ENCODE data around the gene SCGB1C1. TPM values are rescaled to one million over a fixed set of nuclear protein-coding genes. Genes with fewer than 3 reads are reported as not detected.

Gene SCGB1C1
- total and polyA plus RNA-seq, 10 of the 15 experiments (the other 5 are each of a cell fraction or from before 2014, with no cell fraction given): not detected

DNA sequence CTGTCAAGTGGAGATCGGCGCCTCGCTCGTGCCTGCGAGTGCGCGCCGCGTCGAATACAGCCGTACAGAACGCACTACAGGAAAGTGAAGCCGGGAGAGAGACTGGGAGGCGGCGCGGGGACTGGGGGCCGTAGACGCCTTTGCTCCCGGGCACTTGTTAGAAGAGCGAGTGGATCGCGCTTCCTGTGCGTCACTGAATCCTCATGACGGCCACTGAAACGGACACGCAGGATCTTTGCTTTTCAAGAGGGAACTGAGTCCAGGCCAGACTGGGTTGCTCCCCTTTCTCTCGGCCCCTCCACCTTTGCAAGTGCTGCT, 14.9 kb downstream of the SCGB1C1 start:
- no peak for DNase-seq (ENCODE audit: low read depth, low spot score)
- ChIA-PET CTCF (interaction anchor here (0.7 to 2.5 kb wide), 9 partner anchors 9 to 408 kb away, joined by 3 to 8 read pairs (median 4); partner anchors contain the start of genes IRF7 and PSMD13), POLR2A (interaction anchor here (0.6 to 2.5 kb wide), 15 partner anchors 17 to 328 kb away, joined by 3 to 27 read pairs (median 6); partner anchors contain the start of genes PSMD13, RNH1 and SIRT3), SMC1A (ENCODE audit: uncharacterized antibody, unreplicated experiment) (interaction anchor here (0.8 to 2.6 kb wide), 4 partner anchors 21 to 147 kb away, joined by 3 to 12 read pairs (median 6); partner anchors contain the start of gene PSMD13), RAD21 (ENCODE audit: unreplicated experiment) (interaction anchor here (0.8 to 2.5 kb wide), 10 partner anchors 27 to 243 kb away, joined by 3 to 15 read pairs (median 6); partner anchors contain the start of genes IFITM1, IFITM2 and PSMD13)
- H3K79me2 ChIP-seq (ENCODE audit: control insufficient read depth, insufficient read depth, low read length): peaks cover 57% of the 10 kb centered on the region
- TSS peak; percentile 86 for BruUV-seq (replicated peaks)
- H4K20me1 ChIP-seq (ENCODE audit: control insufficient read depth, insufficient read depth): peaks cover 11% of the 10 kb centered on the region
- peaks cover 17 to 42% of the 10 kb centered on the region in 2 experiments for H3K36me3 ChIP-seq (ENCODE audit: control insufficient read depth in 2 of 2, insufficient read depth in 2 of 2, low read length in 1 of 2)
- no peak for FAIRE-seq
- under 1% methylated on average over 27 of the region's 27 CpGs for WGBS (ENCODE audit: insufficient coverage, insufficient replicate concordance, low lambda C conversion rate, missing lambda C conversion rate)
- H3K4me2 ChIP-seq (ENCODE audit: control insufficient read depth, insufficient read depth): peak overlapping the region; percentile 52
- H3K4me3 ChIP-seq: peak overlapping the region; percentile 76
- peak overlapping the region; percentile 98 for H3K9ac ChIP-seq (ENCODE audit: control insufficient read depth, insufficient read depth, low read length)
- H3K4me1 ChIP-seq (ENCODE audit: control insufficient read depth, insufficient read depth, low read length): peaks cover 27% of the 10 kb centered on the region
- peak; percentile 14 for ATAC-seq
- TF ChIP-seq POLR2AphosphoS5 (IDR thresholded peaks at IDR 0.05; ENCODE audit: low read length) (peak; percentile 74), GATAD2B (conservative IDR thresholded peaks at IDR 0.05; ENCODE audit: low read depth) (no peak), HDAC2 (IDR thresholded peaks at IDR 0.05) (0 out of 2 replicates have a peak, but pooled peaks have one; percentile 12), SMAD5 (IDR thresholded peaks at IDR 0.05; ENCODE audit: low read depth) (peak; percentile 19), ASH2L (IDR thresholded peaks at IDR 0.05; ENCODE audit: borderline replicate concordance, low read depth) (0 out of 2 replicates have a peak, but pooled peaks have one; percentile 27), TAF1 (IDR thresholded peaks at IDR 0.05; ENCODE audit: borderline replicate concordance, low read depth, low read length) (peak; percentile 29), SPI1 (IDR thresholded peaks at IDR 0.05; ENCODE audit: borderline replicate concordance, insufficient read depth, low read depth, low read length) (0 out of 2 replicates have a peak, but pooled peaks have one; percentile 49), NBN (IDR thresholded peaks at IDR 0.05) (0 out of 2 replicates have a peak, but pooled peaks have one; percentile 57)
- TF ChIP-seq, protein P1, sequence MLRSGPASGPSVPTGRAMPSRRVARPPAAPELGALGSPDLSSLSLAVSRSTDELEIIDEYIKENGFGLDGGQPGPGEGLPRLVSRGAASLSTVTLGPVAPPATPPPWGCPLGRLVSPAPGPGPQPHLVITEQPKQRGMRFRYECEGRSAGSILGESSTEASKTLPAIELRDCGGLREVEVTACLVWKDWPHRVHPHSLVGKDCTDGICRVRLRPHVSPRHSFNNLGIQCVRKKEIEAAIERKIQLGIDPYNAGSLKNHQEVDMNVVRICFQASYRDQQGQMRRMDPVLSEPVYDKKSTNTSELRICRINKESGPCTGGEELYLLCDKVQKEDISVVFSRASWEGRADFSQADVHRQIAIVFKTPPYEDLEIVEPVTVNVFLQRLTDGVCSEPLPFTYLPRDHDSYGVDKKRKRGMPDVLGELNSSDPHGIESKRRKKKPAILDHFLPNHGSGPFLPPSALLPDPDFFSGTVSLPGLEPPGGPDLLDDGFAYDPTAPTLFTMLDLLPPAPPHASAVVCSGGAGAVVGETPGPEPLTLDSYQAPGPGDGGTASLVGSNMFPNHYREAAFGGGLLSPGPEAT (IDR thresholded peaks at IDR 0.05; ENCODE audit: low read depth): 0 out of 2 replicates have a peak, but pooled peaks have one; percentile 10
- TF ChIP-seq, protein P2, sequence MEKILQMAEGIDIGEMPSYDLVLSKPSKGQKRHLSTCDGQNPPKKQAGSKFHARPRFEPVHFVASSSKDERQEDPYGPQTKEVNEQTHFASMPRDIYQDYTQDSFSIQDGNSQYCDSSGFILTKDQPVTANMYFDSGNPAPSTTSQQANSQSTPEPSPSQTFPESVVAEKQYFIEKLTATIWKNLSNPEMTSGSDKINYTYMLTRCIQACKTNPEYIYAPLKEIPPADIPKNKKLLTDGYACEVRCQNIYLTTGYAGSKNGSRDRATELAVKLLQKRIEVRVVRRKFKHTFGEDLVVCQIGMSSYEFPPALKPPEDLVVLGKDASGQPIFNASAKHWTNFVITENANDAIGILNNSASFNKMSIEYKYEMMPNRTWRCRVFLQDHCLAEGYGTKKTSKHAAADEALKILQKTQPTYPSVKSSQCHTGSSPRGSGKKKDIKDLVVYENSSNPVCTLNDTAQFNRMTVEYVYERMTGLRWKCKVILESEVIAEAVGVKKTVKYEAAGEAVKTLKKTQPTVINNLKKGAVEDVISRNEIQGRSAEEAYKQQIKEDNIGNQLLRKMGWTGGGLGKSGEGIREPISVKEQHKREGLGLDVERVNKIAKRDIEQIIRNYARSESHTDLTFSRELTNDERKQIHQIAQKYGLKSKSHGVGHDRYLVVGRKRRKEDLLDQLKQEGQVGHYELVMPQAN (conservative IDR thresholded peaks at IDR 0.05): 0 out of 2 replicates have a peak, but pooled peaks have one; percentile 69
- TF ChIP-seq, protein P3, sequence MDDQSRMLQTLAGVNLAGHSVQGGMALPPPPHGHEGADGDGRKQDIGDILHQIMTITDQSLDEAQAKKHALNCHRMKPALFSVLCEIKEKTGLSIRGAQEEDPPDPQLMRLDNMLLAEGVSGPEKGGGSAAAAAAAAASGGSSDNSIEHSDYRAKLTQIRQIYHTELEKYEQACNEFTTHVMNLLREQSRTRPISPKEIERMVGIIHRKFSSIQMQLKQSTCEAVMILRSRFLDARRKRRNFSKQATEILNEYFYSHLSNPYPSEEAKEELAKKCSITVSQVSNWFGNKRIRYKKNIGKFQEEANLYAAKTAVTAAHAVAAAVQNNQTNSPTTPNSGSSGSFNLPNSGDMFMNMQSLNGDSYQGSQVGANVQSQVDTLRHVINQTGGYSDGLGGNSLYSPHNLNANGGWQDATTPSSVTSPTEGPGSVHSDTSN (IDR thresholded peaks at IDR 0.05; ENCODE audit: insufficient replicate concordance, low read depth, low read length): no peak
- TF ChIP-seq, protein P4, sequence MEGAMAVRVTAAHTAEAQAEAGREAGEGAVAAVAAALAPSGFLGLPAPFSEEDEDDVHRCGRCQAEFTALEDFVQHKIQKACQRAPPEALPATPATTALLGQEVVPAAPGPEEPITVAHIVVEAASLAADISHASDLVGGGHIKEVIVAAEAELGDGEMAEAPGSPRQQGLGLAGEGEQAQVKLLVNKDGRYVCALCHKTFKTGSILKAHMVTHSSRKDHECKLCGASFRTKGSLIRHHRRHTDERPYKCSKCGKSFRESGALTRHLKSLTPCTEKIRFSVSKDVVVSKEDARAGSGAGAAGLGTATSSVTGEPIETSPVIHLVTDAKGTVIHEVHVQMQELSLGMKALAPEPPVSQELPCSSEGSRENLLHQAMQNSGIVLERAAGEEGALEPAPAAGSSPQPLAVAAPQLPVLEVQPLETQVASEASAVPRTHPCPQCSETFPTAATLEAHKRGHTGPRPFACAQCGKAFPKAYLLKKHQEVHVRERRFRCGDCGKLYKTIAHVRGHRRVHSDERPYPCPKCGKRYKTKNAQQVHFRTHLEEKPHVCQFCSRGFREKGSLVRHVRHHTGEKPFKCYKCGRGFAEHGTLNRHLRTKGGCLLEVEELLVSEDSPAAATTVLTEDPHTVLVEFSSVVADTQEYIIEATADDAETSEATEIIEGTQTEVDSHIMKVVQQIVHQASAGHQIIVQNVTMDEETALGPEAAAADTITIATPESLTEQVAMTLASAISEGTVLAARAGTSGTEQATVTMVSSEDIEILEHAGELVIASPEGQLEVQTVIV (IDR thresholded peaks at IDR 0.05; ENCODE audit: borderline replicate concordance, partially characterized antibody): no peak
- peak overlapping the region; percentile 22; the same call in 1 of the 2 replicates for H2AFZ ChIP-seq (ENCODE audit: control insufficient read depth, low read depth, low read length)
- no peaks in the 10 kb centered on the region for H3K9me3 ChIP-seq (replicated peaks; ENCODE audit: control insufficient read depth, insufficient read depth, low read length)
- in situ Hi-C loops (cut with MboI) (loop anchor here (5.0 to 10.0 kb wide), 2 partner anchors 157 to 299 kb away; partner anchors contain the start of genes B4GALNT4 and RNH1), intact Hi-C loops (cut with micrococcal nuclease; ENCODE audit: unreplicated experiment) (loop anchor here (1.0 to 10.0 kb wide), 5 partner anchors 28 to 237 kb away; partner anchors contain the start of genes ANO9, IFITM2, PSMD13 and SIRT3)
- H3K27me3 ChIP-seq (replicated peaks in 1 of 2; ENCODE audit: control insufficient read depth in 2 of 2, insufficient read depth in 2 of 2, low read length in 1 of 2): no peaks in the 10 kb centered on the region
- H3K27ac ChIP-seq (ENCODE audit: control insufficient read depth, insufficient read depth): peak overlapping the region; percentile 97
